Measurements from ENCODE around the gene MB21D2.

The MB21D2 gene

GRCh38 chr3:192935441-192935840 lies 17.8 kb upstream of the MB21D2 start:
- 100% methylated on average over 1 of the region's 1 CpG for WGBS, 2 experiments (ENCODE audit: insufficient coverage in 2 of 2)
- no peaks in the 10 kb centered on the region for H3K9me3 ChIP-seq (ENCODE audit: control insufficient read depth, low read length)

GRCh38 chr3:192933779-192934460 lies 16.3 kb upstream of the MB21D2 start:
- Histone ChIP-seq H3K4me3 (ENCODE audit: extremely low read depth, insufficient read depth, low read length, poor library complexity, severe bottlenecking) (no peak overlapping the region), H3K36me3 (ENCODE audit: control insufficient read depth, insufficient read depth, low read length) (no peaks in the 10 kb centered on the region), H3K4me1 (ENCODE audit: control insufficient read depth, insufficient read depth, low read length, poor library complexity, severe bottlenecking) (no peaks in the 10 kb centered on the region), H3K27ac (ENCODE audit: low read depth, low read length, severe bottlenecking) (no peak overlapping the region), H3K9me3 (ENCODE audit: control insufficient read depth, low read length) (no peaks in the 10 kb centered on the region)
- 60% methylated on average over 1 of the region's 4 CpGs; no CpG with 5 or more reads in 1 of the 2 experiments for WGBS, 2 experiments (ENCODE audit: insufficient coverage in 2 of 2)

More at GRCh38 chr3:192935441-192935840, 17.8 kb upstream of the MB21D2 start:
- Histone ChIP-seq H3K36me3 (ENCODE audit: control insufficient read depth, insufficient read depth, low read length) (no peaks in the 10 kb centered on the region), H3K4me3 (ENCODE audit: extremely low read depth, insufficient read depth, low read length, poor library complexity, severe bottlenecking) (no peak overlapping the region), H3K4me1 (ENCODE audit: control insufficient read depth, insufficient read depth, low read length, poor library complexity, severe bottlenecking) (no peaks in the 10 kb centered on the region), H3K27ac (ENCODE audit: low read depth, low read length, severe bottlenecking) (no peak overlapping the region)

- no peaks in the 10 kb centered on the region for H3K9me3 ChIP-seq (ENCODE audit: control insufficient read depth, low read length)
- H3K4me1 ChIP-seq (ENCODE audit: control insufficient read depth, insufficient read depth, low read length, poor library complexity, severe bottlenecking) = no peaks in the 10 kb centered on the region
- no peaks in the 10 kb centered on the region for H3K36me3 ChIP-seq (ENCODE audit: control insufficient read depth, insufficient read depth, low read length)
- no peak overlapping the region for H3K27ac ChIP-seq (ENCODE audit: low read depth, low read length, severe bottlenecking)
- 82% methylated on average over 6 to 8 of the region's 9 CpGs for WGBS, 2 experiments (ENCODE audit: insufficient coverage in 2 of 2)
- no peak overlapping the region for H3K4me3 ChIP-seq (ENCODE audit: extremely low read depth, insufficient read depth, low read length, poor library complexity, severe bottlenecking)
Observed at GRCh38 chr3:192933259-192933658, 15.6 kb upstream of the MB21D2 start.

- no peak overlapping the region for H3K4me3 ChIP-seq (ENCODE audit: extremely low read depth, insufficient read depth, low read length, poor library complexity, severe bottlenecking)
- H3K9me3 ChIP-seq (ENCODE audit: control insufficient read depth, low read length) = no peaks in the 10 kb centered on the region
- H3K36me3 ChIP-seq (ENCODE audit: control insufficient read depth, insufficient read depth, low read length) = no peaks in the 10 kb centered on the region
- 97 to 100% methylated on average over 2 to 3 of the region's 3 CpGs for WGBS, 2 experiments (ENCODE audit: insufficient coverage in 2 of 2)
- no peaks in the 10 kb centered on the region for H3K4me1 ChIP-seq (ENCODE audit: control insufficient read depth, insufficient read depth, low read length, poor library complexity, severe bottlenecking)
- H3K27ac ChIP-seq (ENCODE audit: low read depth, low read length, severe bottlenecking) = no peak overlapping the region
Observed at GRCh38 chr3:192931825-192932224, 14.2 kb upstream of the MB21D2 start.

GRCh38 chr3:192930577-192930976 lies 12.9 kb upstream of the MB21D2 start:
- WGBS, 2 experiments (ENCODE audit: insufficient coverage in 2 of 2) = no CpG with 5 or more reads among the region's 1 CpG
- no peak overlapping the region for H3K4me3 ChIP-seq (ENCODE audit: extremely low read depth, insufficient read depth, low read length, poor library complexity, severe bottlenecking)
- no peak overlapping the region for H3K27ac ChIP-seq (ENCODE audit: low read depth, low read length, severe bottlenecking)
- no peaks in the 10 kb centered on the region for H3K4me1 ChIP-seq (ENCODE audit: control insufficient read depth, insufficient read depth, low read length, poor library complexity, severe bottlenecking)
- no peaks in the 10 kb centered on the region for H3K9me3 ChIP-seq (ENCODE audit: control insufficient read depth, low read length)
- H3K36me3 ChIP-seq (ENCODE audit: control insufficient read depth, insufficient read depth, low read length) = no peaks in the 10 kb centered on the region

GRCh38 chr3:192929755-192930547 lies 12.3 kb upstream of the MB21D2 start:
- H3K4me1 ChIP-seq (ENCODE audit: control insufficient read depth, insufficient read depth, low read length, poor library complexity, severe bottlenecking) = no peaks in the 10 kb centered on the region
- H3K36me3 ChIP-seq (ENCODE audit: control insufficient read depth, insufficient read depth, low read length) = no peaks in the 10 kb centered on the region
- no peak overlapping the region for H3K4me3 ChIP-seq (ENCODE audit: extremely low read depth, insufficient read depth, low read length, poor library complexity, severe bottlenecking)
- no peak overlapping the region for H3K27ac ChIP-seq (ENCODE audit: low read depth, low read length, severe bottlenecking)
- H3K9me3 ChIP-seq (ENCODE audit: control insufficient read depth, low read length) = no peaks in the 10 kb centered on the region
- WGBS, 2 experiments (ENCODE audit: insufficient coverage in 2 of 2) = 93 to 100% methylated on average over 2 to 4 of the region's 9 CpGs

GRCh38 chr3:192929146-192929545 lies 11.5 kb upstream of the MB21D2 start:
- Histone ChIP-seq H3K36me3 (ENCODE audit: control insufficient read depth, insufficient read depth, low read length) (no peaks in the 10 kb centered on the region), H3K9me3 (ENCODE audit: control insufficient read depth, low read length) (no peaks in the 10 kb centered on the region), H3K4me1 (ENCODE audit: control insufficient read depth, insufficient read depth, low read length, poor library complexity, severe bottlenecking) (no peaks in the 10 kb centered on the region), H3K4me3 (ENCODE audit: extremely low read depth, insufficient read depth, low read length, poor library complexity, severe bottlenecking) (no peak overlapping the region), H3K27ac (ENCODE audit: low read depth, low read length, severe bottlenecking) (no peak overlapping the region)
- 75 to 83% methylated on average over 2 of the region's 2 CpGs for WGBS, 2 experiments (ENCODE audit: insufficient coverage in 2 of 2)

- 91 to 96% methylated on average over 1 to 2 of the region's 6 CpGs for whole genome bisulfite sequencing, 2 experiments (ENCODE audit: insufficient coverage in 2 of 2)
- Histone ChIP-seq H3K4me1 (ENCODE audit: control insufficient read depth, insufficient read depth, low read length, poor library complexity, severe bottlenecking) (no peaks in the 10 kb centered on the region), H3K9me3 (ENCODE audit: control insufficient read depth, low read length) (no peaks in the 10 kb centered on the region), H3K36me3 (ENCODE audit: control insufficient read depth, insufficient read depth, low read length) (no peaks in the 10 kb centered on the region), H3K4me3 (ENCODE audit: extremely low read depth, insufficient read depth, low read length, poor library complexity, severe bottlenecking) (no peak overlapping the region), H3K27ac (ENCODE audit: low read depth, low read length, severe bottlenecking) (no peak overlapping the region)
Observed at GRCh38 chr3:192928720-192929119, 11.1 kb upstream of the MB21D2 start.

- Histone ChIP-seq H3K4me1 (ENCODE audit: control insufficient read depth, insufficient read depth, low read length, poor library complexity, severe bottlenecking) (no peaks in the 10 kb centered on the region), H3K4me3 (ENCODE audit: extremely low read depth, insufficient read depth, low read length, poor library complexity, severe bottlenecking) (no peak overlapping the region), H3K36me3 (ENCODE audit: control insufficient read depth, insufficient read depth, low read length) (no peaks in the 10 kb centered on the region), H3K27ac (ENCODE audit: low read depth, low read length, severe bottlenecking) (no peak overlapping the region), H3K9me3 (ENCODE audit: control insufficient read depth, low read length) (no peaks in the 10 kb centered on the region)
Observed at GRCh38 chr3:192928016-192928415, 10.4 kb upstream of the MB21D2 start.

- 100% methylated on average over 1 of the region's 3 CpGs for WGBS, 2 experiments (ENCODE audit: insufficient coverage in 2 of 2)
- Histone ChIP-seq H3K4me1 (ENCODE audit: control insufficient read depth, insufficient read depth, low read length, poor library complexity, severe bottlenecking) (no peaks in the 10 kb centered on the region), H3K27ac (ENCODE audit: low read depth, low read length, severe bottlenecking) (no peak overlapping the region), H3K36me3 (ENCODE audit: control insufficient read depth, insufficient read depth, low read length) (no peaks in the 10 kb centered on the region), H3K9me3 (ENCODE audit: control insufficient read depth, low read length) (no peaks in the 10 kb centered on the region), H3K4me3 (ENCODE audit: extremely low read depth, insufficient read depth, low read length, poor library complexity, severe bottlenecking) (no peak overlapping the region)
Observed at GRCh38 chr3:192927016-192927415, 9.4 kb upstream of the MB21D2 start.

GRCh38 chr3:192923731-192924130 lies 6.1 kb upstream of the MB21D2 start:
- peaks cover under 1% of the 10 kb centered on the region for H3K4me1 ChIP-seq (ENCODE audit: control insufficient read depth, insufficient read depth, low read length, poor library complexity, severe bottlenecking)
- WGBS, 2 experiments (ENCODE audit: insufficient coverage in 2 of 2) = 78 to 94% methylated on average over 2 of the region's 2 CpGs
- no peaks in the 10 kb centered on the region for H3K9me3 ChIP-seq (ENCODE audit: control insufficient read depth, low read length)
- no peak overlapping the region for H3K27ac ChIP-seq (ENCODE audit: low read depth, low read length, severe bottlenecking)
- H3K4me3 ChIP-seq (ENCODE audit: extremely low read depth, insufficient read depth, low read length, poor library complexity, severe bottlenecking) = no peak overlapping the region
- H3K36me3 ChIP-seq (ENCODE audit: control insufficient read depth, insufficient read depth, low read length) = no peaks in the 10 kb centered on the region

All from mesodermal cell (in vitro differentiated cells).